HCT116 (cell line): ENCODE data around the gene PLG. TPM values are rescaled to one million over a fixed set of nuclear protein-coding genes. Genes with fewer than 3 reads are reported as not detected.
"Not testable (repeated sequence)": the region's sequence is repeated elsewhere in the genome, so short reads cannot be mapped to it uniquely, and the experiment has no call there.

Experiments used
- ATAC-seq: fragments of 200-7000 bp; cut with Tn5 transposase; 2 replicates; pipeline ENCODE4 v1.9.1; 2020; ENCODE audit warnings: mild to moderate bottlenecking, moderate library complexity
- BruUV-seq: library from RNA; stranded (reverse); fragments of 400-500 nt; replicated peaks from 2 replicates; lab custom pipeline; 2021; lab: Mats Ljungman, UMichigan
- CTCF ChIA-PET: fragments of 300-600 bp; sonication (Branson Sonifier 250); formaldehyde crosslinking; loops from one replicate; lab custom pipeline; 2021; ENCODE audit warnings: antibody characterized with exemption; lab: Charles Lee
- POLR2A ChIA-PET: fragments of 300-600, 350-600 bp; sonication (Branson Sonifier 250); formaldehyde crosslinking; loops from one replicate; lab custom pipeline; 2021; ENCODE audit warnings: antibody characterized with exemption; lab: Charles Lee
- RAD21 ChIA-PET, 2 experiments: fragments of 300-600 bp; sonication (Branson Sonifier 250); formaldehyde crosslinking; loops; one replicate each; lab custom pipeline; 2023; ENCODE audit warnings: low total read pairs in 2 of 2; ENCODE audit not compliant: uncharacterized antibody in 2 of 2, unreplicated experiment in 2 of 2, low non-redundant PET in 1 of 2; lab: Charles Lee
- DNase-seq: peaks from one replicate; pipeline ENCODE4 v3.0.0-alpha.2; 2010; ENCODE audit warnings: low read depth, low spot score
- H2AFZ ChIP-seq: fragments of 200-600 bp; shearing (Covaris generic), sonication (generic); 2 replicates; pipeline ENCODE4 v1.6.1; 2017; ENCODE audit warnings: low read depth, mixed run types, mixed read lengths, antibody characterized with exemption, low read length; ENCODE audit not compliant: poor library complexity, severe bottlenecking
- H3K27ac ChIP-seq: 2 replicates; pipeline ENCODE4 v1.5.1; 2012; ENCODE audit warnings: low read depth, low read length
- H3K27me3 ChIP-seq: fragments of 200-600 bp; sonication (generic); 2 replicates; pipeline ENCODE4 v1.6.1; 2016; ENCODE audit warnings: mixed run types, low read length, mixed read lengths; ENCODE audit not compliant: insufficient read depth
- H3K36me3 ChIP-seq, 2 experiments: fragments of 200-500 bp in 1 of 2; fragments of 200-600 bp in 1 of 2; sonication (Bioruptor generic) in 1 of 2; sonication (generic) in 1 of 2; 2 replicates each; pipeline versions ENCODE4 v1.5.1 to v1.6.1; 2014 to 2016; ENCODE audit warnings: low read length in 2 of 2, inconsistent platforms in 1 of 2, mixed read lengths in 1 of 2, mixed run types in 1 of 2; ENCODE audit not compliant: insufficient read depth in 2 of 2, control insufficient read depth in 1 of 2
- H3K4me1 ChIP-seq, 2 experiments: fragments of 200-600 bp in 1 of 2; sonication (generic) in 1 of 2; 2 replicates each; pipeline versions ENCODE4 v1.5.1 to v1.6.1; 2012 to 2017; ENCODE audit warnings: low read length in 2 of 2, inconsistent platforms in 1 of 2, mild to moderate bottlenecking in 1 of 2, mixed read lengths in 1 of 2, mixed run types in 1 of 2, moderate library complexity in 1 of 2; ENCODE audit not compliant: insufficient read depth in 2 of 2, control insufficient read depth in 1 of 2
- H3K4me2 ChIP-seq: fragments of 200-600 bp; sonication (generic); 2 replicates; pipeline ENCODE4 v1.6.1; 2017; ENCODE audit warnings: mixed run types, low read length, mixed read lengths
- H3K4me3 ChIP-seq, 2 experiments: fragments of 200-600 bp in 1 of 2; sonication (generic) in 1 of 2; replicated peaks in 1 of 2; 2 replicates each; pipeline ENCODE4 v1.5.1; 2011 to 2016; ENCODE audit warnings: low read length in 2 of 2, control low read depth in 1 of 2, low read depth in 1 of 2, mild to moderate bottlenecking in 1 of 2, mixed read lengths in 1 of 2, mixed run types in 1 of 2
- H3K79me2 ChIP-seq: fragments of 200-600 bp; sonication (generic); 2 replicates; pipeline ENCODE4 v1.6.1; 2017; ENCODE audit warnings: mild to moderate bottlenecking, mixed run types, low read length, moderate library complexity, mixed read lengths; ENCODE audit not compliant: insufficient read depth
- H3K9ac ChIP-seq: fragments of 200-600 bp; sonication (generic); 2 replicates; pipeline ENCODE4 v1.6.1; 2016; ENCODE audit warnings: low read length, mixed read lengths
- H3K9me2 ChIP-seq: fragments of 200-600 bp; sonication (generic), shearing (Covaris generic); 2 replicates; pipeline ENCODE4 v1.6.1; 2017; ENCODE audit warnings: mixed run types, mild to moderate bottlenecking, moderate library complexity; ENCODE audit not compliant: insufficient read depth
- H3K9me3 ChIP-seq, 2 experiments: fragments of 200-500 bp in 1 of 2; fragments of 200-600 bp in 1 of 2; sonication (Bioruptor generic) in 1 of 2; sonication (generic) in 1 of 2; 2 replicates each; pipeline ENCODE4 v1.6.1; 2014 to 2017; ENCODE audit warnings: low read length in 2 of 2, mixed read lengths in 2 of 2, inconsistent platforms in 1 of 2, low read depth in 1 of 2, mild to moderate bottlenecking in 1 of 2, mixed run types in 1 of 2, moderate library complexity in 1 of 2; ENCODE audit not compliant: control insufficient read depth in 1 of 2, insufficient read depth in 1 of 2
- H4K20me1 ChIP-seq: fragments of 200-600 bp; sonication (generic), shearing (Covaris generic); 2 replicates; pipeline ENCODE4 v1.6.1; 2017; ENCODE audit warnings: mixed run types, mild to moderate bottlenecking, moderate library complexity; ENCODE audit not compliant: insufficient read depth
- ATF3 ChIP-seq: IDR thresholded peaks from 2 replicates; pipeline ENCODE4 v1.6.1; 2012
- CBX3 ChIP-seq: IDR thresholded peaks from 2 replicates; pipeline ENCODE4 v1.6.1; 2012; ENCODE audit warnings: low read depth
- POLR2A ChIP-seq: IDR thresholded peaks from 2 replicates; pipeline ENCODE4 v1.7.0; 2011; ENCODE audit warnings: borderline replicate concordance; ENCODE audit not compliant: insufficient read depth, insufficient read length; ENCODE audit errors: extremely low read depth
- RAD21 ChIP-seq: IDR thresholded peaks from 2 replicates; pipeline ENCODE4 v1.6.1; 2012; ENCODE audit warnings: low read depth, mild to moderate bottlenecking
- SP1 ChIP-seq: IDR thresholded peaks from 2 replicates; pipeline ENCODE4 v1.6.1; 2012; ENCODE audit warnings: low read depth
- TCF7L2 ChIP-seq: IDR thresholded peaks from 2 replicates; pipeline ENCODE4 v1.7.0; 2011; ENCODE audit warnings: borderline replicate concordance, inconsistent platforms; ENCODE audit not compliant: insufficient read depth, insufficient read length; ENCODE audit errors: extremely low read depth
- ZBTB33 ChIP-seq: IDR thresholded peaks from 2 replicates; pipeline ENCODE4 v1.6.1; 2011; ENCODE audit warnings: mild to moderate bottlenecking, low read length, moderate library complexity; ENCODE audit not compliant: insufficient replicate concordance; ENCODE audit errors: extremely low read depth
- intact Hi-C: fragments of 100-400 bp; cut with micrococcal nuclease; formaldehyde crosslinking; loops from 2 replicates; pipeline ENCODE4 v1.10.0; 2022
- total RNA-seq: library from RNA; stranded (reverse); gene quantifications from one replicate; pipeline ENCODE4 v1.2.1, GENCODE V29; 2021; ENCODE audit not compliant: unreplicated experiment

PLG gene
- total RNA-seq, 1 experiment from 2014 or later = 0.69 TPM

DNA sequence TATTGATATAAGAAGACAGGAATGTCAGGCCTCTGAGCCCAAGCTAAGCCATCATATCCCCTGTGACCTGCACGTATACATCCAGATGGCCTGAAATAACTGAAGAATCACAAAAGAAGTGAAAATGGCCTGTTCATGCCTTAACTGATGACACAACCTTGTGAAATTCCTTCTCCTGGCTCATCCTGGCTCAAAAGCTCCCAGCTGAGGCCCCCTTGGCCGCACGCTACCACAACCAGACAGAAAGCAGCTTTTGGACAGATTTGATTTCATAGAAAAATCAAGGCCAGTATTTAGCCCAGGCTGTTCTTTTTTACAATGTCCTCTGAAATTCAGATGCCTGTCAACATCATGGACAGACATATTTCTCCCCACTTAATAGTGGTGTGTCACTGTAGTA is 78.6 kb downstream of the PLG start:
- H3K79me2 ChIP-seq, BruUV-seq, H3K36me3 ChIP-seq, H3K27me3 ChIP-seq, H3K9me3 ChIP-seq, CTCF ChIA-PET, H3K9ac ChIP-seq, POLR2A ChIA-PET, H3K9me2 ChIP-seq, H3K4me3 ChIP-seq, ATAC-seq, H2AFZ ChIP-seq, intact Hi-C loops, DNase-seq, H3K27ac ChIP-seq, H4K20me1 ChIP-seq, RAD21 ChIA-PET, H3K4me1 ChIP-seq, H3K4me2 ChIP-seq: not testable (repeated sequence)

DNA sequence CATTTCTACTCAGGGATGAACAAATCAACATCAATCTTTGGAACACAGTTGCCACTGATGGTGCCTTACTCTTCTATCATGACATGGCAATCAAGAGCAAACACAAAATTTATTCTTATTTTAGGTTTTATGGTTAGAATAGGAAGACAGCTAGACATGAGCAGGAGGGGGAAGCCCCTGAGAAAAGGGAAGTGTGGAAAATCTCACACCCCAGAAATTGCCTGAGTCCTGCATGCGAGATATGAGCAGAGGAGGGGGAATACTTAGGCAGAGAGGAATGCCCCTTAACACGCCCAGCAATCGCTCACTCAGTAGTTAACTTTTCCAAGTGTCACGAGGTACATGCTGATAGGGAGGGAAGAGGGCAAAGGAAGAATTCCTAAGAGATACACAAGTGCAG is 79.3 kb downstream of the PLG start:
- no peaks in the 10 kb centered on the region for H3K27me3 ChIP-seq
- ChIA-PET RAD21 (no interaction called here), POLR2A (no interaction called here), CTCF (no interaction called here)
- H3K79me2 ChIP-seq = no peaks in the 10 kb centered on the region
- H3K27ac ChIP-seq = no peak overlapping the region
- H3K9ac ChIP-seq = no peak overlapping the region
- DNase-seq (no peak), ATAC-seq (no peak)
- H3K4me1 ChIP-seq = no peaks in the 10 kb centered on the region
- no TSS peak for BruUV-seq
- intact Hi-C loops = no loop called here
- H3K4me2 ChIP-seq = no peak overlapping the region
- no peak overlapping the region for H2AFZ ChIP-seq
- no peaks in the 10 kb centered on the region for H3K9me2 ChIP-seq
- H4K20me1 ChIP-seq = no peaks in the 10 kb centered on the region
- no peaks in the 10 kb centered on the region for H3K9me3 ChIP-seq
- TF ChIP-seq CBX3 (no peak), ZBTB33 (no peak), POLR2A (no peak), RAD21 (no peak), ATF3 (no peak), TCF7L2 (no peak), SP1 (no peak)
- H3K36me3 ChIP-seq = no peaks in the 10 kb centered on the region
- H3K4me3 ChIP-seq = no peak overlapping the region
